Right forelimb (tissue), 1 donor: ENCODE results near the gene ANP32B.

Experiments used
- DNase-seq: peaks from one replicate; pipeline ENCODE4 v3.0.0-alpha.2; 2018

The ANP32B gene

DNA sequence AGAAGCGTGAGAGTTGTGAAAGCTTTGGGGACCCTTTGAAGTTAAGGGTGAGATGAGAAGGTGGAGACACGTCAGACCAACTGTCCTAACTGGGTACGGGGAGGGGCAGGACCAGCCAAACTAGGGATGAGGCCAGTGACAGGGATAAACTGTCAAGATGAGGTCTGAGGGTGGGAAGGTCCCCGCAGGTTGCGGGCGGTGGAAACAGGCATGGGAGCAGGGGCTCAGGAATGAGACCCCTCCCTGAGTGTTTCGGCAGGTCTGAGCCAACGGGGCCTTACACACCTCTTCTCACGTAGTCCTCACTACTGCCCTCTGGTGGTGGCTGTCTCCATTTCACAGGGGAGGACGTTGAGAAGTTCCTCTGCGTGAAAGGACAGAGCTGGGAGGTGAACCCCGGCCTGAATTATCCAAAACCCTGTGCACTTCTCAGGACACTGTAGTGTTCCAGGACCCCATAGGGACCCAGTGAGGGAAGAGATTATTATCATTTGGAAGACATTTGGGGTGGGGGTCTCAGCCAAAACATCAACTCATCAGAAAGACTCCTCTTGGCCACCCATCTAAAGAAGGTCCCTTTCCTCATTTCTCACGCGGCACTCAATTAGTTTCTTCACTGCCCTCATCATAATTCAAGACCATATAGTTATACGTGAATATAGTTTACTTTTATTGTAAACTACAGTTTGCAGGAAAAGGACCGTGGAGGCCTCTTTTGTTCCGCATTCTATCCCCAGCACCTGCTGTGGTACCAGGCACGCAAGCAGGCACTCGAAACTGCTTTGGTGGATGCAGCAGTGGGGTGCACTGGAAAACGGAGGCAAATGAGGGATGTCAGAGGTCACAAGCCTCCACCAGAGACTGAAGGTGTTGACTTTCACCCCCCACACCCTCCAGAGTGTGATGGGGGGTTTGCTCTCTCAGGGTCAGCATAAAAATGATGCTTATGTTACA lies 51.7 kb downstream of the ANP32B start:
- peak; percentile 82 for DNase-seq

GRCh38 chr9:98037357-98037756 lies 54.2 kb downstream of the ANP32B start:
- DNase-seq: no peak

DNA sequence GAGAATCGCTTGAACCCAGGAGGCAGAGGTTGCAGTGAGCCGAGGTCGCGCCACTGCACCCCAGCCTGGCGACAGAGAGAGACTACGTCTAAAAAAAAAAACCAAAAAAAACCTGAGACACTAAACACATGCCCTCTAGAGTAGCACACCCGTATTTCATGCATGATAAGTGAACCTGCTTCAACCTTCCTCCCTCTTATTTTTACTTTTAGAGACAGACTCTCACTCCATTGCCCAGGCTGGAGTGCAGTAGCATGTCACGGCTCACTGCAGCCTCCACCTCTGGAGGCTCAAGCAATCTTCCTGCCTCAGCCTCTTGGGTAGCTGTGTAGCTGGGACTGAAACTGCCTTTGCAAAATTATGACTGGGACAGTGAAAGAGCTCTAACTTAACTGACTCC lies 55.8 kb downstream of the ANP32B start:
- no peak for DNase-seq

GRCh38 chr9:98039607-98040017 lies 56.5 kb downstream of the ANP32B start:
- no peak for DNase-seq

DNA sequence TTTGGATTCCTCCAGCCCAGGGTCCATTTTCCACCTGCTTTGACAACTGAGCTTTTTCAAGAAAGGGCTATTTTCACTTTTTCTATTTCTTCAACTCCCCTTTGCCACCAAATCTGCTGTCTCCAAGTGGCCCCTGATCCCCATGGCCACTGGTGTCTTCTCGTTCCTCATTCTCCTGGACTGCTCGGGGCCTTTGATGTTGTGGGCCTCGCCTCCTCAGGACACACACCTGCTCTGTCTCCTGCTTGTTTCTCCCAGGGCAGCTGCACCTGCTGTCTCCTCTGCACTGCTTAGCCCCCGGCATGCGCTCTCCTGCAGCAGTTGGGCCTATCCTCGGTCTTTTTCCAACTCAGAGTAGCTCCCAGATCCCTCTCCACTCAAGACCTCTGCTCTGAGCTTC lies 57.1 kb downstream of the ANP32B start:
- no peak for DNase-seq

DNA sequence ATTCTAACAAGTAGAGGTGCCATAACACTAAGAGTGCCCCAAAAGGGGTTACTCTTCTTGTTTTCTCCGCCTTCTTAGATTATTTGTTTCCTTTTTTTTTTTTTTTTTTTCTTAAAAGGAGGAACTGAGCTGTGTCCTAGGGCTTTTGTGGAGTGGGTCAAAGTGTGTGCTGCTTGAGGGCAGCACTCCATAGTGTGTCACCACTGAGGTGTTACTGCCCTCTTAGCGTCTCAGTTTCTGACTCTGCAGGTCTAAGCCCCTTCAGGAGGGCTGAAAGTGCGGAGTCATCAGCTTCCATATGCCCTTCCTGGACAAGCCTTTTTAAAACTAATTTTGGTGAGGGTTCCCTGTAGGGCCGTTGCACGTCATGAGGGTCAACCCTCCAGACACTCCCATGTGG lies 60.8 kb downstream of the ANP32B start:
- no peak for DNase-seq

GRCh38 chr9:98045234-98046179 lies 62.4 kb downstream of the ANP32B start:
- no peak for DNase-seq

GRCh38 chr9:98046180-98046543 lies 63.0 kb downstream of the ANP32B start:
- no peak for DNase-seq

DNA sequence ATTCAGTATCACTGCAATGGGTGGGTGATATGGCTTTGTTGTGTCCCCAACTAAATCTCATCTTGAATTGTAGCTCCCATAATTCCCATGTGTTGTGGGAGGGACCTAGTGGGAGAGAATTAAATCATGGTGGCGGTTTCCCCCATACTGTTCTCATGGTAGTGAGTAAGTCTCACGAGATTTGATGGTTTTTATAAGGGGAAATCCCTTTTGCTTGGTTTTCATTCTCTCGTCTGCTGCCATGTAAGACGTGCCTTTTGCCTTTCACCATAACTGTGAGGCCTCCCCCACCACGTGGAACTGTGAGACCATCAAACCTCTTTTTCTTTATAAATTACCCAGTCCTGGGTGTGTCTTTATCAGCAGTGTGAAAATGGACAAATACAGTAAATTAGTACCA lies 63.9 kb downstream of the ANP32B start:
- no peak for DNase-seq

DNA sequence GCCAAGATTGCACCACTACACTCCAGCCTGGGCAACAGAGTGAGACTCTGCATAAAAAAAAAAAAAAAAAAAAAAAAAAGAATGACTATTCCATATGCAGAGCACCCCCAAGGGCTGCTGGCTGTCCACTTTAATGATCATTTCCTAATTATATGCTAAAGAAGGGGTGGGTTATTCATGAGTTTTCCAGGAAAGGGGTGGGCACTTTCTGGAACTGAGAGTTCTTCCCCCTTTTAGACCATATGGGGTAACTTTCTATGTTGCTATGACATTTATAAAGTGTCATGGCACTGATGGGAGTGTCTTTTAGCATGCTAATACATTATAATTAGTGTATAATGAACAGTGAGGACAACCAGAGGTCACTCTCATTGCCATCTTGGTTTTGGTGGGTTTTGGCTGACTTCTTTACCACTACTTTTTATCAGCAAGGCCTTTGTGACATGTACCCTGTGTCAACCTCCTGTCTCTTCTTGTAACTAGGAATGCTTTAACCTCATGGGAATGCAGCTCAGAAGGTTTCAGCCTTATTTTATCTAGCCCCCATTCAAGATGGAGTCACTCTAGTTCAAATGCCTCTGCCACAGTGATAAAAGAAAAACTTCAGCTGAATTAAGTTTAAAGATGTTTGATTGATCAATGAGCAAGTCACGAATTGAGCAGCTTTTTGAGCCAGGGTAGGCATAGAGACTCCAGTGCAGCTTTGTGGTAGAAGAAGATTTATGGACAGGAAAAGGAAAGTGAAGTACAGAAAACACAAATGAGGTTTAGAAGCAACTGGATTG lies 66.3 kb downstream of the ANP32B start:
- no peak for DNase-seq

- DNase-seq: no peak
Observed at GRCh38 chr9:98050351-98050750, 67.2 kb downstream of the ANP32B start.

GRCh38 chr9:98054376-98054951 lies 71.3 kb downstream of the ANP32B start:
- no peak for DNase-seq

GRCh38 chr9:98056269-98057137 lies 73.4 kb downstream of the ANP32B start, which contains the start of gene NANS:
Gene NANS (plus strand): TSS chr9:98056732. CDS start chr9:98056809, 77 bp downstream.
- peak; percentile 96 for DNase-seq

GRCh38 chr9:98057138-98057799 lies 74.1 kb downstream of the ANP32B start:
- no peak for DNase-seq

DNA sequence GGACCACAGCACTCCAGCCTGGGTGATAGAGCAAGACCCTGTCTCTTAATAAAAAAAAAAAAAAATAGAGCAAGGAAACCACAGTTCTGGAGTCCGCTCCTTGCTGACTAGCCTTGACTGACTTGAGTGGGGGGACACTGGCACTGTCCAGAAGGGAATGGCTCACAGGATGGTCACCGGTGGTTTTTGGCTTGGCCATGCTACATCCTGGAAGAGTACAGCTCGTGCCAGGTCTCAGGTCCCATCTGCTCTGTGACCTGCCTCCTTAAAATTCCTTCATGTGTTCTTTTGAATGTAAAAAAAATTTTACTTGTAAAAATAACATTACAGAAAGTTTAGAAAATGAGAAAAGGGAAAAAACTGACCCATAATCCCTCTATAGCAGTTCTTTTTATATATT lies 79.0 kb downstream of the ANP32B start:
- DNase-seq: no peak

DNA sequence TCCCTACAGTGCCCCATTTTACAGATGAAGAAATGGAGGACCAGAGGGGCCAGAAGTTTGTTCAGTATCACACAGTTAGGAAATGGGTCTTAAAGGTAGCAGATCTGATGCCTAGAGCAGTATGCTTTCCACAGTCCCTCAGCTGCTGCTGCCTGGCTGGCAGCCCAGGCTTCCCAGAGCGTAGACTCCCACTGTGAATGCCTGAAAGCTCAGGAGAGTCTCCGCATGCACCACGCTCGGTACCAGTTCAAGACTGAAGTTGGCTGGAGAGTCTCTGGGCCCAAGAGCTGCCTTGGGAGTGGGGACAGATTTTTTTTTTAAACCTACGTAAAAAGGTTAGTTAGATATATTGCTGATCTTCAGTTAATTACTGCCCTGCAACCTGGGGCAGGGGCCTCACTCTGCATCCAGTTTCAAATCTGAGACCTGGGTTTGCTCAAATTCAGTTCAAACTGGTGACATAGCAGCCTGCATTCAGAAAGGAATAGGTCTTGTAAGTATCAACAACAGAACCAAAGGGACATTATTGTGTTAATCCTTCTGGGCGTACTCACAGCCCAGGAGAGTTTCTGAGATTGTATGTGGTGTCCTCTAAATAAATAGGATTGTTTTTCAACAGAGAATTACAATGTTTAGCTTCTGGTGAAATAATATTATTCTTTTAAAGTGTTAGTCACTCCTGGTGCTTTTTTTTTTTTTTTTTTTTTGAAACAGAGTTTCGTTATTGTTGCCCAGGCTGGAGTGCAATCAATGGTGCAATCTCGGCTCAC lies 81.7 kb downstream of the ANP32B start:
- no peak for DNase-seq
